K562 (cell line): Measurements from ENCODE around the gene OOEP. TPM values are rescaled to one million over a fixed set of nuclear protein-coding genes. Genes with fewer than 3 reads are reported as not detected.

ENCODE experiments used
- ATAC-seq: fragments of 200-7000 bp; cut with Tn5 transposase; 3 replicates; pipeline ENCODE4 v1.9.1; 2020; ENCODE audit warnings: moderate library complexity
- BruUV-seq: library from RNA; stranded (reverse); fragments of 400-500 nt; replicated peaks from 2 replicates; lab custom pipeline; 2021; lab: Mats Ljungman, UMichigan
- CTCF ChIA-PET: fragments of 300-600 bp; formaldehyde crosslinking; extraction: SDS; loops from one replicate; lab custom pipeline; 2021; ENCODE audit warnings: low intra/inter-chr PET ratio; lab: Yijun Ruan, JAX
- POLR2A ChIA-PET: fragments of 300-600, 350-650 bp; sonication (Branson Sonifier 250); formaldehyde crosslinking; extraction: SDS; loops from one replicate; lab custom pipeline; 2021; ENCODE audit warnings: antibody characterized with exemption, inconsistent platforms; lab: Yijun Ruan, JAX
- DNase-seq, 4 experiments: peaks; one replicate each; pipeline versions ENCODE4 v3.0.0 to v3.0.0-alpha.2; 2011 to 2018; ENCODE audit warnings: low spot score in 3 of 4, mixed read lengths in 3 of 4; ENCODE audit errors: extremely low read depth in 1 of 4
- FAIRE-seq: peaks from 2 replicates; lab custom pipeline; 2011; peaks lifted over from hg19 to GRCh38; lab: Jason Lieb, UNC
- H2AFZ ChIP-seq: 2 replicates; pipeline ENCODE4 v1.6.0; 2011; ENCODE audit warnings: low read depth, low read length, control low read depth, inconsistent platforms
- H3K27ac ChIP-seq: fragments of 200-600 bp; 3 replicates; pipeline ENCODE4 v1.8.0; 2011; ENCODE audit warnings: low read depth, mild to moderate bottlenecking, control low read depth, inconsistent platforms, low read length, moderate library complexity, mixed read lengths; ENCODE audit errors: extremely low read depth
- H3K27me3 ChIP-seq, 2 experiments: fragments of 300-600 bp in 1 of 2; 2 replicates in 1 of 2; 3 replicates in 1 of 2; pipeline versions ENCODE4 v1.6.0 to v1.8.0; 2011; ENCODE audit warnings: inconsistent platforms in 2 of 2, low read length in 2 of 2, mild to moderate bottlenecking in 1 of 2, mixed read lengths in 1 of 2, moderate library complexity in 1 of 2; ENCODE audit not compliant: control insufficient read depth in 2 of 2, insufficient read depth in 2 of 2
- H3K36me3 ChIP-seq: fragments of 300-600 bp; 3 replicates; pipeline ENCODE4 v1.8.0; 2011; ENCODE audit warnings: mild to moderate bottlenecking, low read length, inconsistent platforms; ENCODE audit not compliant: control insufficient read depth, insufficient read depth
- H3K4me1 ChIP-seq, 2 experiments: fragments of 200-600 bp in 1 of 2; replicated peaks in 1 of 2; 2 replicates in 1 of 2; 3 replicates in 1 of 2; pipeline versions ENCODE4 v1.5.1 to v1.8.0; 2011; ENCODE audit warnings: inconsistent platforms in 2 of 2, low read length in 2 of 2, mild to moderate bottlenecking in 1 of 2, mixed read lengths in 1 of 2, moderate library complexity in 1 of 2; ENCODE audit not compliant: control insufficient read depth in 2 of 2, insufficient read depth in 2 of 2
- H3K4me2 ChIP-seq: 2 replicates; pipeline ENCODE4 v1.6.1; 2011; ENCODE audit warnings: low read length, control low read depth, inconsistent platforms, mixed read lengths; ENCODE audit not compliant: insufficient read depth
- H3K4me3 ChIP-seq: fragments of 200-600 bp; sonication (generic), shearing (Covaris generic); 2 replicates; pipeline ENCODE4 v1.5.1; 2016; ENCODE audit warnings: control low read depth, inconsistent platforms
- H3K79me2 ChIP-seq: fragments of 200-600 bp; 3 replicates; pipeline ENCODE4 v1.8.0; 2011; ENCODE audit warnings: low read length, inconsistent platforms; ENCODE audit not compliant: control insufficient read depth, insufficient read depth
- H3K9ac ChIP-seq, 2 experiments: 2 replicates each; pipeline versions ENCODE4 v1.6.0 to v1.6.1; 2011; ENCODE audit warnings: low read depth in 2 of 2, low read length in 2 of 2, control low read depth in 1 of 2, inconsistent platforms in 1 of 2, mild to moderate bottlenecking in 1 of 2, mixed read lengths in 1 of 2; ENCODE audit not compliant: insufficient read depth in 1 of 2
- H3K9me1 ChIP-seq: one replicate; pipeline ENCODE4 v1.6.0; 2011; ENCODE audit warnings: inconsistent platforms, mild to moderate bottlenecking, low read length, moderate library complexity; ENCODE audit not compliant: control insufficient read depth, insufficient read depth
- H3K9me3 ChIP-seq: replicated peaks from 2 replicates; pipeline ENCODE4 v1.5.1; 2011; ENCODE audit warnings: low read depth, low read length, inconsistent platforms; ENCODE audit not compliant: control insufficient read depth, insufficient read depth
- H4K20me1 ChIP-seq: replicated peaks from 2 replicates; pipeline ENCODE4 v1.6.1; 2011; ENCODE audit warnings: low read length, inconsistent platforms, mixed read lengths; ENCODE audit not compliant: control insufficient read depth, insufficient read depth
- CBFA2T3 ChIP-seq: fragments of 450-650 bp; IDR thresholded peaks from 2 replicates; pipeline ENCODE4 v1.6.1; 2017
- FOXK2 ChIP-seq, 2 experiments: fragments of 450-650 bp; IDR thresholded peaks in 1 of 2; conservative IDR thresholded peaks in 1 of 2; 2 replicates each; pipeline ENCODE4 v1.6.1; 2016; ENCODE audit warnings: low read depth in 2 of 2, mild to moderate bottlenecking in 1 of 2
- NELFE ChIP-seq: IDR thresholded peaks from 2 replicates; pipeline ENCODE4 v1.6.1; 2011; ENCODE audit warnings: mild to moderate bottlenecking; ENCODE audit not compliant: insufficient read depth, insufficient read length
- WGBS: fragments of 100-300 bp; shearing (Covaris generic); methylation state at CpG from one replicate; pipeline ENCODE4 v1.1.6; 2016; ENCODE audit warnings: low coverage, mixed read lengths; ENCODE audit not compliant: insufficient coverage; ENCODE audit errors: missing lambda C conversion rate; 5-methylcytosine and 5-hydroxymethylcytosine counted together
- in situ Hi-C: fragments of 300-500 bp; cut with MboI; formaldehyde crosslinking; loops from 4 replicates; pipeline ENCODE4 v1.15.0; 2018; ENCODE audit warnings: inconsistent platforms, mixed read lengths
- intact Hi-C: fragments of 100-400 bp; cut with micrococcal nuclease; formaldehyde crosslinking; loops from 2 replicates; pipeline ENCODE4 v1.14.2; 2022
- polyA plus RNA-seq, 8 experiments: library from polyadenylated mRNA; depleted of rRNA in 4 of 8; stranded (reverse) in 5 of 8; unstranded in 3 of 8; fragments of >200 nt; fragmentation: Nextera tagmentation in 2 of 8; fragmentation: Illumina TruSeq in 1 of 8; extraction: Ambion mirVana in 2 of 8; extraction: Trizol in 1 of 8; gene quantifications; 2 replicates each; pipeline versions ENCODE4 v1.2.1 to v1.2.3, GENCODE V29; 2011 to 2014; ENCODE audit warnings: inconsistent platforms in 1 of 8, missing spikeins in 1 of 8
- total RNA-seq, 7 experiments: library from RNA; depleted of rRNA in 6 of 7; stranded (reverse); fragments of >200 nt in 6 of 7; fragmentation: Illumina TruSeq in 2 of 7; extraction: Trizol in 2 of 7; gene quantifications; 2 replicates each; pipeline versions ENCODE4 v1.2.1 to v1.2.3, GENCODE V29; 2011 to 2021; ENCODE audit warnings: low replicate concordance in 1 of 7
- TF ChIP-seq, protein P1 (sequence below): fragments of 450-650 bp; IDR thresholded peaks from 2 replicates; pipeline ENCODE4 v1.6.1; 2016; ENCODE audit warnings: mild to moderate bottlenecking, moderate library complexity
- TF ChIP-seq, protein P2 (sequence below): sonication (generic); formaldehyde crosslinking; IDR thresholded peaks from 2 replicates; pipeline ENCODE4 v1.8.1; 2023; ENCODE audit warnings: mild to moderate bottlenecking, missing genetic modification reagents

The OOEP gene
- total and polyA plus RNA-seq, 9 of the 15 experiments (the other 6 are each of a cell fraction or from before 2014, with no cell fraction given): not detected

DNA sequence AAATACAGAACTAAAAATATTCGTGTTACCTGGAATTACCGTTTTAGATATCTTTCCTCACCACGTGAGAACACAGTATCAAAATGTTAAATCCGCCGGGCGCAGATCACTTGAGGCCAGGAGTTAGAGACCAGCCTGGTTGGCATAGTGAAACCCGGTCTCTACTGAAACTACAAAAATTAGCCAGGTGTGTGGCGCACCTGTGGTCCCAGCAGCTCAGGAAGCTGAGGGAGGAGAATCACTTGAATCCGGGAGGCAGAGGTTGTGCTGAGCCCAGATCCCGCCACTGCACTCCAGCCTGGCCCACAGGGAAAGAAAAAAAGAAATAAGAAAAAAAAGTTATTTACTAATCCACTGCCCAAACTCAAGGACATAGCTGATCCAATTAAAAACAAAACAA is 20.2 kb upstream of the OOEP start:
- no peak for DNase-seq
- CTCF ChIA-PET: no interaction called here
- intact Hi-C loops (loop anchor here (2.0 to 5.0 kb wide), 3 partner anchors 63 to 105 kb away; partner anchors contain the start of gene MTO1), in situ Hi-C loops (no loop called here)
- 64% methylated on average over 10 of the region's 10 CpGs for WGBS
- no peaks in the 10 kb centered on the region; the same call in 1 of the 2 replicates for H3K9me3 ChIP-seq
- H3K4me2 ChIP-seq: no peak overlapping the region; the same call in 1 of the 2 replicates
- no peak for ATAC-seq
- H3K4me1 ChIP-seq: peaks cover 7 to 10% of the 10 kb centered on the region in 2 experiments
- no peak overlapping the region for H3K4me3 ChIP-seq
- H4K20me1 ChIP-seq: no peaks in the 10 kb centered on the region
- peak overlapping the region; percentile 99 for H2AFZ ChIP-seq
- H3K79me2 ChIP-seq: no peaks in the 10 kb centered on the region
- no peaks in the 10 kb centered on the region for H3K36me3 ChIP-seq
- no peaks in the 10 kb centered on the region for H3K27me3 ChIP-seq
- TF ChIP-seq FOXK2 (conservative IDR thresholded peaks at IDR 0.05 in 1 of 2, IDR thresholded peaks at IDR 0.05 in 1 of 2; ENCODE audit: low read depth in 2 of 2): 0 out of 4 replicates have a peak, but pooled peaks of 1 of the 2 experiments have one; percentile 12
- TF ChIP-seq CBFA2T3: no peak
- TF ChIP-seq, protein P1, sequence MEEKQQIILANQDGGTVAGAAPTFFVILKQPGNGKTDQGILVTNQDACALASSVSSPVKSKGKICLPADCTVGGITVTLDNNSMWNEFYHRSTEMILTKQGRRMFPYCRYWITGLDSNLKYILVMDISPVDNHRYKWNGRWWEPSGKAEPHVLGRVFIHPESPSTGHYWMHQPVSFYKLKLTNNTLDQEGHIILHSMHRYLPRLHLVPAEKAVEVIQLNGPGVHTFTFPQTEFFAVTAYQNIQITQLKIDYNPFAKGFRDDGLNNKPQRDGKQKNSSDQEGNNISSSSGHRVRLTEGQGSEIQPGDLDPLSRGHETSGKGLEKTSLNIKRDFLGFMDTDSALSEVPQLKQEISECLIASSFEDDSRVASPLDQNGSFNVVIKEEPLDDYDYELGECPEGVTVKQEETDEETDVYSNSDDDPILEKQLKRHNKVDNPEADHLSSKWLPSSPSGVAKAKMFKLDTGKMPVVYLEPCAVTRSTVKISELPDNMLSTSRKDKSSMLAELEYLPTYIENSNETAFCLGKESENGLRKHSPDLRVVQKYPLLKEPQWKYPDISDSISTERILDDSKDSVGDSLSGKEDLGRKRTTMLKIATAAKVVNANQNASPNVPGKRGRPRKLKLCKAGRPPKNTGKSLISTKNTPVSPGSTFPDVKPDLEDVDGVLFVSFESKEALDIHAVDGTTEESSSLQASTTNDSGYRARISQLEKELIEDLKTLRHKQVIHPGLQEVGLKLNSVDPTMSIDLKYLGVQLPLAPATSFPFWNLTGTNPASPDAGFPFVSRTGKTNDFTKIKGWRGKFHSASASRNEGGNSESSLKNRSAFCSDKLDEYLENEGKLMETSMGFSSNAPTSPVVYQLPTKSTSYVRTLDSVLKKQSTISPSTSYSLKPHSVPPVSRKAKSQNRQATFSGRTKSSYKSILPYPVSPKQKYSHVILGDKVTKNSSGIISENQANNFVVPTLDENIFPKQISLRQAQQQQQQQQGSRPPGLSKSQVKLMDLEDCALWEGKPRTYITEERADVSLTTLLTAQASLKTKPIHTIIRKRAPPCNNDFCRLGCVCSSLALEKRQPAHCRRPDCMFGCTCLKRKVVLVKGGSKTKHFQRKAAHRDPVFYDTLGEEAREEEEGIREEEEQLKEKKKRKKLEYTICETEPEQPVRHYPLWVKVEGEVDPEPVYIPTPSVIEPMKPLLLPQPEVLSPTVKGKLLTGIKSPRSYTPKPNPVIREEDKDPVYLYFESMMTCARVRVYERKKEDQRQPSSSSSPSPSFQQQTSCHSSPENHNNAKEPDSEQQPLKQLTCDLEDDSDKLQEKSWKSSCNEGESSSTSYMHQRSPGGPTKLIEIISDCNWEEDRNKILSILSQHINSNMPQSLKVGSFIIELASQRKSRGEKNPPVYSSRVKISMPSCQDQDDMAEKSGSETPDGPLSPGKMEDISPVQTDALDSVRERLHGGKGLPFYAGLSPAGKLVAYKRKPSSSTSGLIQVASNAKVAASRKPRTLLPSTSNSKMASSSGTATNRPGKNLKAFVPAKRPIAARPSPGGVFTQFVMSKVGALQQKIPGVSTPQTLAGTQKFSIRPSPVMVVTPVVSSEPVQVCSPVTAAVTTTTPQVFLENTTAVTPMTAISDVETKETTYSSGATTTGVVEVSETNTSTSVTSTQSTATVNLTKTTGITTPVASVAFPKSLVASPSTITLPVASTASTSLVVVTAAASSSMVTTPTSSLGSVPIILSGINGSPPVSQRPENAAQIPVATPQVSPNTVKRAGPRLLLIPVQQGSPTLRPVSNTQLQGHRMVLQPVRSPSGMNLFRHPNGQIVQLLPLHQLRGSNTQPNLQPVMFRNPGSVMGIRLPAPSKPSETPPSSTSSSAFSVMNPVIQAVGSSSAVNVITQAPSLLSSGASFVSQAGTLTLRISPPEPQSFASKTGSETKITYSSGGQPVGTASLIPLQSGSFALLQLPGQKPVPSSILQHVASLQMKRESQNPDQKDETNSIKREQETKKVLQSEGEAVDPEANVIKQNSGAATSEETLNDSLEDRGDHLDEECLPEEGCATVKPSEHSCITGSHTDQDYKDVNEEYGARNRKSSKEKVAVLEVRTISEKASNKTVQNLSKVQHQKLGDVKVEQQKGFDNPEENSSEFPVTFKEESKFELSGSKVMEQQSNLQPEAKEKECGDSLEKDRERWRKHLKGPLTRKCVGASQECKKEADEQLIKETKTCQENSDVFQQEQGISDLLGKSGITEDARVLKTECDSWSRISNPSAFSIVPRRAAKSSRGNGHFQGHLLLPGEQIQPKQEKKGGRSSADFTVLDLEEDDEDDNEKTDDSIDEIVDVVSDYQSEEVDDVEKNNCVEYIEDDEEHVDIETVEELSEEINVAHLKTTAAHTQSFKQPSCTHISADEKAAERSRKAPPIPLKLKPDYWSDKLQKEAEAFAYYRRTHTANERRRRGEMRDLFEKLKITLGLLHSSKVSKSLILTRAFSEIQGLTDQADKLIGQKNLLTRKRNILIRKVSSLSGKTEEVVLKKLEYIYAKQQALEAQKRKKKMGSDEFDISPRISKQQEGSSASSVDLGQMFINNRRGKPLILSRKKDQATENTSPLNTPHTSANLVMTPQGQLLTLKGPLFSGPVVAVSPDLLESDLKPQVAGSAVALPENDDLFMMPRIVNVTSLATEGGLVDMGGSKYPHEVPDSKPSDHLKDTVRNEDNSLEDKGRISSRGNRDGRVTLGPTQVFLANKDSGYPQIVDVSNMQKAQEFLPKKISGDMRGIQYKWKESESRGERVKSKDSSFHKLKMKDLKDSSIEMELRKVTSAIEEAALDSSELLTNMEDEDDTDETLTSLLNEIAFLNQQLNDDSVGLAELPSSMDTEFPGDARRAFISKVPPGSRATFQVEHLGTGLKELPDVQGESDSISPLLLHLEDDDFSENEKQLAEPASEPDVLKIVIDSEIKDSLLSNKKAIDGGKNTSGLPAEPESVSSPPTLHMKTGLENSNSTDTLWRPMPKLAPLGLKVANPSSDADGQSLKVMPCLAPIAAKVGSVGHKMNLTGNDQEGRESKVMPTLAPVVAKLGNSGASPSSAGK: peak; percentile 7; the same call in 1 of the 2 replicates
- TF ChIP-seq NELFE: no peak
- TF ChIP-seq, protein P2, sequence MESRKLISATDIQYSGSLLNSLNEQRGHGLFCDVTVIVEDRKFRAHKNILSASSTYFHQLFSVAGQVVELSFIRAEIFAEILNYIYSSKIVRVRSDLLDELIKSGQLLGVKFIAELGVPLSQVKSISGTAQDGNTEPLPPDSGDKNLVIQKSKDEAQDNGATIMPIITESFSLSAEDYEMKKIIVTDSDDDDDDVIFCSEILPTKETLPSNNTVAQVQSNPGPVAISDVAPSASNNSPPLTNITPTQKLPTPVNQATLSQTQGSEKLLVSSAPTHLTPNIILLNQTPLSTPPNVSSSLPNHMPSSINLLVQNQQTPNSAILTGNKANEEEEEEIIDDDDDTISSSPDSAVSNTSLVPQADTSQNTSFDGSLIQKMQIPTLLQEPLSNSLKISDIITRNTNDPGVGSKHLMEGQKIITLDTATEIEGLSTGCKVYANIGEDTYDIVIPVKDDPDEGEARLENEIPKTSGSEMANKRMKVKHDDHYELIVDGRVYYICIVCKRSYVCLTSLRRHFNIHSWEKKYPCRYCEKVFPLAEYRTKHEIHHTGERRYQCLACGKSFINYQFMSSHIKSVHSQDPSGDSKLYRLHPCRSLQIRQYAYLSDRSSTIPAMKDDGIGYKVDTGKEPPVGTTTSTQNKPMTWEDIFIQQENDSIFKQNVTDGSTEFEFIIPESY (CRISPR knock-in tag): peak; percentile 77
- TF ChIP-seq, all 486 proteins: peak for 3
- no peak for FAIRE-seq
- POLR2A ChIA-PET: interaction anchor here (1.5 to 2.6 kb wide), 2 partner anchors 33 to 72 kb away, joined by 4 to 21 read pairs; partner anchors contain the start of gene MTO1
- H3K27ac ChIP-seq: peak overlapping the region; percentile 89
- peak overlapping the region in 1 of 2 experiments; percentile 79; a peak in 2 of 4 replicates for H3K9ac ChIP-seq
- H3K9me1 ChIP-seq: no peaks in the 10 kb centered on the region
- no TSS peak for BruUV-seq
